Measurements from ENCODE around the gene IFT81. TPM values are rescaled to one million over a fixed set of nuclear protein-coding genes. Genes with fewer than 3 reads are reported as not detected.

IFT81 gene
- total RNA-seq, 1 donor from 2014 or later = 8.9 TPM

DNA sequence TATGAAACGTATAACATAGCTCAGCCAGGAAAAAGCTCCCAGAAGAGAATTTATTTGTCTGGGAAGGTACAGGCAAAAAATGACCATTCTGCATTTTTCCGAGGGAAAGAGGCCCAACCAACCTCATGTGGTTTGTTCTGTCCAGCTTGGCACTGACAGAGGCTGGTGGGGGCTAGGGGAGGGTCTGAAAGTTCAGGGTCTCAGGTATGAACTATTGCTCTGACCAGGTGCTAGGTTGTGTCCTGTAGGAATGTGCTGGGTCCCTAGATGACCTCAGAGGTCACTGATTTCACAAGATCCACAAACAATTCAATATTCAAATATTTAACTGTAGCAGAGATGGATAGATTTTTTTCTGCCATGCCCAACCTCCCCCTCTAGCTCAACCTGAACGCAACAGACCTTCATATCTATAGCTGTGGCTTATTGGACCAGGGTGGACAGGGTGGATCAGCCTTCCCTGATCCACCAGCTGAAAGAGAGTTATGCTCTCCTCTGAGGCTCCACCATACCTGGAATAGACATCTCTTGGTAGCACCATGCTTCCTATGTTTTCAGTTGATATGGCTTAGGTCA is 32.9 kb upstream of the IFT81 start:
- H3K4me1 Mint-ChIP-seq (ENCODE audit: low read depth) = no peaks in the 10 kb centered on the region
- no peak for DNase-seq (ENCODE audit: low spot score)

DNA sequence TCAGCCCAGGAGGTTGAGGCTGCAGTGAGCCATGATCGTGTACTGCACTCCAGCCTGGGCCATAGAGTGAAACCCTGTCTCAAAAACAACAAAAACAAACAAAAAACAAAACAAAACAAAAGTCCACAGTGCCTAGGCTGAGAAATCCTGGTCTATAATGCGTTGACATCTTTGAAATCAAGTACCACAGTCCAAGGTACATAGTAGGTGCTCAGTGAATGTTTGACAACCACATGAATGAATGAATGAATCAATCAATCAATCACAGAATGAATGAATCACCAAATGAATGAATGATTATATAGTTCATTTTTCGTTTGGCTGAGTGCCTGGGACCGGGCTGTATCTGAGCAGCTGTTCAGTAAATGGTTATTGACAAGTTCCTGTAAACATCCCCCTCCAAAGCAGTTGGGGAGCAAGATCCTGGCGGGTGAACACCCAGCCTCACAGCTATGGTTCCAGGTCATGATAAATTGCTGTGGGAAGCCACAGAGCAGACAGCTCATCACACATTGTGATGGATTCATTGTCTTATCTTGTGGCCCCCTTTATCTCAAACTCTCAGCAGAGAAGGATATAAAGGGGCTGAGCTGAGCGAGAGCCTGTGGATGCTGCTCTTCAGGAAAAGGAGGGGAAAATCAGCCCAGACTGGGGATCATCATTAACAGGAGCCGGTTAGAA is 30.4 kb upstream of the IFT81 start:
- DNase-seq (ENCODE audit: low spot score) = no peak
- TF ChIP-seq, protein P1, sequence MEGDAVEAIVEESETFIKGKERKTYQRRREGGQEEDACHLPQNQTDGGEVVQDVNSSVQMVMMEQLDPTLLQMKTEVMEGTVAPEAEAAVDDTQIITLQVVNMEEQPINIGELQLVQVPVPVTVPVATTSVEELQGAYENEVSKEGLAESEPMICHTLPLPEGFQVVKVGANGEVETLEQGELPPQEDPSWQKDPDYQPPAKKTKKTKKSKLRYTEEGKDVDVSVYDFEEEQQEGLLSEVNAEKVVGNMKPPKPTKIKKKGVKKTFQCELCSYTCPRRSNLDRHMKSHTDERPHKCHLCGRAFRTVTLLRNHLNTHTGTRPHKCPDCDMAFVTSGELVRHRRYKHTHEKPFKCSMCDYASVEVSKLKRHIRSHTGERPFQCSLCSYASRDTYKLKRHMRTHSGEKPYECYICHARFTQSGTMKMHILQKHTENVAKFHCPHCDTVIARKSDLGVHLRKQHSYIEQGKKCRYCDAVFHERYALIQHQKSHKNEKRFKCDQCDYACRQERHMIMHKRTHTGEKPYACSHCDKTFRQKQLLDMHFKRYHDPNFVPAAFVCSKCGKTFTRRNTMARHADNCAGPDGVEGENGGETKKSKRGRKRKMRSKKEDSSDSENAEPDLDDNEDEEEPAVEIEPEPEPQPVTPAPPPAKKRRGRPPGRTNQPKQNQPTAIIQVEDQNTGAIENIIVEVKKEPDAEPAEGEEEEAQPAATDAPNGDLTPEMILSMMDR (IDR thresholded peaks at IDR 0.05) = no peak
- peaks cover 15% of the 10 kb centered on the region for H3K27me3 Mint-ChIP-seq (ENCODE audit: low read depth)
- no peaks in the 10 kb centered on the region for H3K4me1 Mint-ChIP-seq (ENCODE audit: low read depth)
- H3K27ac Mint-ChIP-seq (ENCODE audit: unreplicated experiment) = no peak overlapping the region
- no peaks in the 10 kb centered on the region for H3K36me3 Mint-ChIP-seq (ENCODE audit: low read depth)
- no peaks in the 10 kb centered on the region for H3K9me3 Mint-ChIP-seq (ENCODE audit: low read depth)
- no peak overlapping the region for H3K4me3 Mint-ChIP-seq (ENCODE audit: unreplicated experiment)

More for the DNA sequence above, 32.9 kb upstream of the IFT81 start:
- Mint-ChIP-seq H3K27me3 (ENCODE audit: low read depth) (peaks cover 19% of the 10 kb centered on the region), H3K4me3 (ENCODE audit: unreplicated experiment) (no peak overlapping the region), H3K27ac (ENCODE audit: unreplicated experiment) (no peak overlapping the region), H3K36me3 (ENCODE audit: low read depth) (no peaks in the 10 kb centered on the region), H3K9me3 (ENCODE audit: low read depth) (no peaks in the 10 kb centered on the region)
- TF ChIP-seq, protein P1 (IDR thresholded peaks at IDR 0.05) = no peak

DNA sequence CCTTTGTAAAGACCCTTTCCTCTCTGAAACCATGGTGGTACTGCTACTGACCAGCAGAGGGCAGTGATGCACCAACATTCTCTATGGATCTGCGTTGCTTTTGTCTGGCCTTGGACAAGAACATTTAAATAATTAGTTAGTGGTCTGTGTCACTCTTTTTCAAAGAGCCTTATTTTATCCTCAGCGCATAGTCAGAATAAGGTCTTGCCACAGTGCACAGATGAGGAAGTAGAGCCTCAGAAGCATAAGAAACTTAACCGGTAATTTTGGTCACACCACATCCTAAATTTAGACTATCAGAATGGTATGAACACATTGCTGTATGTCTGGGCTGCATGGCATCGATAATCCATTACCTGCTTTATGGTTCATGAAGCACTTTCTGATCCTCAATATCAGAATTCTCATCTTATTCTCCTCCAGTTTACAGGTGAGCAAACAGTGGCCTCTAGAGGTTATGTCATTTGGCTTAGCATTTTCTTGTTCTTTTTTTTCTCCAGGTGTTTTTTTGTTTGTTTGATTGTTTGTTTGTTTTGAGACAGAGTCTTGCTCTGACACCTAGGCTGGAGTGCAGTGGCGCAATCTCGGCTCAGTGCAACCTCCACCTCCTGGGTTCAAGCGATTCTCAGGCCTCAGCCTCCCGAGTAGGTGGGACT is 23.7 kb upstream of the IFT81 start:
- Mint-ChIP-seq H3K27me3 (ENCODE audit: low read depth) (no peaks in the 10 kb centered on the region), H3K4me1 (ENCODE audit: low read depth) (peaks cover 10% of the 10 kb centered on the region), H3K4me3 (ENCODE audit: unreplicated experiment) (no peak overlapping the region), H3K27ac (ENCODE audit: unreplicated experiment) (no peak overlapping the region), H3K36me3 (ENCODE audit: low read depth) (no peaks in the 10 kb centered on the region), H3K9me3 (ENCODE audit: low read depth) (no peaks in the 10 kb centered on the region)
- no peak for DNase-seq (ENCODE audit: low spot score)
- TF ChIP-seq, protein P1 (IDR thresholded peaks at IDR 0.05) = peak; percentile 97

DNA sequence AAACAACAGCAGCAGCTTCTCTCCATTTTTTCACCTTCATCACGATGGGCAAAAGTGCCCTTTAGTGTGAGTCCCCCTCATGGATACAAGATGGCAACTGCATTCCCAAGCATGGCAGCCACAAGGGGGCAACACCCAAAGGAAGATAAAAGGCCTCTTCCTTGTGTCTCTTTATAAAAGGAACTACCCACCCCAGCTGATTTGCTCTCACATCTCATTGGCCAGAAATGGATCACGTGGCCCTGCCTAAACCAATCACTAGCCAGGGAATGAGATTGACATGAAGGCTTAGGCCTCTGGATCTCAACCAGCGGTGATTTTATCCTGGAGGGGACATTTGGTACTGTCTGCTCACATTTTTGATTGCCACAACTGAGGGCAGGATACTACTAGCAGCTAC is 21.9 kb upstream of the IFT81 start:
- Mint-ChIP-seq H3K9me3 (ENCODE audit: low read depth) (no peaks in the 10 kb centered on the region), H3K4me1 (ENCODE audit: low read depth) (peaks cover 21% of the 10 kb centered on the region), H3K36me3 (ENCODE audit: low read depth) (no peaks in the 10 kb centered on the region), H3K27me3 (ENCODE audit: low read depth) (no peaks in the 10 kb centered on the region), H3K4me3 (ENCODE audit: unreplicated experiment) (no peak overlapping the region), H3K27ac (ENCODE audit: unreplicated experiment) (no peak overlapping the region)
- TF ChIP-seq, protein P1 (IDR thresholded peaks at IDR 0.05) = peak; percentile 72
- no peak for DNase-seq (ENCODE audit: low spot score)

DNA sequence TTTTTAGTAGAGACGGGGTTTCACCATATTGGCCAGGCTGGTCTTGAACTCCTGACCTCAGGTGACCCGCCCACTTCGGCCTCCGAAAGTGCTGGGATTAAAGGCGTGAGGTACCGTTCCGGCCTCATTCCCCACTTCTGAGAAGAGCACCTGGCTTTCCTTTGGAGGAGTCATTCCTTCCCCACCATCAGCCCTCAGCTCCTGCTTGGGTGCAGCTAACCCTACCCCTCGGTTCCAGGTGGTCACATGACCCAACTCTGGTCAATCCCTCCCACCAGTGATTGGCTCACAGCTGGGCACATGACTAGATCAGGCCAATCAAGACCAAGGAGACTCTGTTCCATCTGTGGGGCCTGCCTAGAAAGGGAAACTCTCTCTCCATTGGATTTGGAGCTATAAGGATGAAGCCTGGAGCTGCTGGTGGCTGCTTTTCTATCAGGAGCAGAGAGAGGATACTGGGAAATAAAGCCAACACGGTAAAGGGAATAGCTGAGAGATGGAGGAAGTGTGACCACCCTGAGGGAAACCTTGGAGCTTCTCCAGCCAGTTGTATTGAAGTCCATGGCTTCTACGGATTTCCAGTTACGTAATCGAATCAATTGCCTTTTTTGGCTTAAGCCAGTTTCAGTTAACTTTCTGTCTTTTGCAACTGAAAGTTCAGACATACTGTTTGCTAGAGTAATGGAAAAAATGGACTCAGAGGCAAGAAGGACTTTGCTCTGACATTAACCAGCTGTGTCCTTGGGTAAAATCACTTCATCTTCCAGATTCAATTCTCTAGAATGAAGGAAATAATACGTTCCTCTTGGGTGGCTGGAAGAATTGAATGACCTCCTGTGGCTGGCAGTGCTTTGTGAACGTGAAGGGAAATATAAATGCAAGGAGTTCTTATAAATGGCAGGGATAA is 19.7 kb upstream of the IFT81 start:
- no peak for DNase-seq (ENCODE audit: low spot score)
- Mint-ChIP-seq H3K36me3 (ENCODE audit: low read depth) (no peaks in the 10 kb centered on the region), H3K4me3 (ENCODE audit: unreplicated experiment) (no peak overlapping the region), H3K9me3 (ENCODE audit: low read depth) (no peaks in the 10 kb centered on the region), H3K27me3 (ENCODE audit: low read depth) (no peaks in the 10 kb centered on the region), H3K27ac (ENCODE audit: unreplicated experiment) (no peak overlapping the region), H3K4me1 (ENCODE audit: low read depth) (peaks cover 43% of the 10 kb centered on the region)
- TF ChIP-seq, protein P1 (IDR thresholded peaks at IDR 0.05) = no peak
